ENCODE data around the gene ZBTB40. TPM values are rescaled to one million over a fixed set of nuclear protein-coding genes. Genes with fewer than 3 reads are reported as not detected.

Gene ZBTB40
- total RNA-seq, 1 experiment from 2014 or later = 11.5 TPM

- H3K4me1 Mint-ChIP-seq = no peaks in the 10 kb centered on the region
- no peaks in the 10 kb centered on the region for H3K27me3 Mint-ChIP-seq (ENCODE audit: low read depth)
- peak overlapping the region; percentile 68 for H3K4me3 Mint-ChIP-seq
- peak; percentile 68 for ATAC-seq
- POLR2A ChIA-PET = no interaction called here
- H3K9me3 Mint-ChIP-seq = 0 out of 2 replicates have a peak, but pooled peaks cover 3% of the 10 kb centered on the region
- H3K36me3 Mint-ChIP-seq = no peaks in the 10 kb centered on the region
- CTCF ChIA-PET = interaction anchor here (1.0 kb wide), 1 partner anchor 214 kb away, joined by 3 read pairs; no protein-coding TSS in a partner anchor
- H3K27ac Mint-ChIP-seq = no peak overlapping the region; the same call in 1 of the 2 replicates
- no peak for DNase-seq (ENCODE audit: low spot score)
- TF ChIP-seq USF1 (CRISPR knock-in tag; IDR thresholded peaks at IDR 0.05) (peak; percentile 93), ATF3 (CRISPR knock-in tag; conservative IDR thresholded peaks at IDR 0.05) (no peak), GRHL2 (CRISPR knock-in tag; IDR thresholded peaks at IDR 0.05; ENCODE audit: insufficient replicate concordance, severe bottlenecking) (no peak), KAT7 (CRISPR knock-in tag; IDR thresholded peaks at IDR 0.05; ENCODE audit: borderline replicate concordance) (no peak), ZNF281 (CRISPR knock-in tag; IDR thresholded peaks at IDR 0.05) (no peak), PRDM15 (CRISPR knock-in tag; IDR thresholded peaks at IDR 0.05) (no peak), HMGA2 (CRISPR knock-in tag; IDR thresholded peaks at IDR 0.05) (no peak), ZNF232 (CRISPR knock-in tag; IDR thresholded peaks at IDR 0.05) (no peak), MYBL2 (CRISPR knock-in tag; IDR thresholded peaks at IDR 0.05) (no peak), RELA (CRISPR knock-in tag; IDR thresholded peaks at IDR 0.05; ENCODE audit: borderline replicate concordance) (no peak), ATF2 (CRISPR knock-in tag; IDR thresholded peaks at IDR 0.05; ENCODE audit: borderline replicate concordance, low read depth) (no peak), NFYB (CRISPR knock-in tag; conservative IDR thresholded peaks at IDR 0.05; ENCODE audit: low read depth) (peak; percentile 80), EMX1 (CRISPR knock-in tag; IDR thresholded peaks at IDR 0.05) (no peak), NR3C1 (CRISPR knock-in tag; conservative IDR thresholded peaks at IDR 0.05; ENCODE audit: low read depth) (no peak), USF2 (CRISPR knock-in tag; IDR thresholded peaks at IDR 0.05) (peak; percentile 93), TEAD1 (CRISPR knock-in tag; IDR thresholded peaks at IDR 0.05) (no peak)
These were observed 23.0 kb upstream of the ZBTB40 start for GRCh38 chr1:22428672-22429071.

GRCh38 chr1:22431965-22432364 lies 19.7 kb upstream of the ZBTB40 start:
- no peak overlapping the region for H3K27ac Mint-ChIP-seq
- H3K36me3 Mint-ChIP-seq = no peaks in the 10 kb centered on the region
- no peak for DNase-seq (ENCODE audit: low spot score)
- CTCF ChIA-PET = no interaction called here
- H3K4me1 Mint-ChIP-seq = no peaks in the 10 kb centered on the region
- no peak for TF ChIP-seq HMGA2 (CRISPR knock-in tag; IDR thresholded peaks at IDR 0.05)
- no peak for TF ChIP-seq E2F1 (CRISPR knock-in tag; IDR thresholded peaks at IDR 0.05)
- TF ChIP-seq E2F5 (CRISPR knock-in tag; IDR thresholded peaks at IDR 0.05) = no peak
- TF ChIP-seq NR1H2 (CRISPR knock-in tag; IDR thresholded peaks at IDR 0.05) = no peak
- no peak for TF ChIP-seq FOXP1 (CRISPR knock-in tag; IDR thresholded peaks at IDR 0.05; ENCODE audit: borderline replicate concordance)
- TF ChIP-seq SP1 (CRISPR knock-in tag; conservative IDR thresholded peaks at IDR 0.05) = no peak
- no peak for TF ChIP-seq FOXK1 (CRISPR knock-in tag; IDR thresholded peaks at IDR 0.05)
- H3K4me3 Mint-ChIP-seq = no peak overlapping the region
- ATAC-seq = no peak
- POLR2A ChIA-PET = no interaction called here
- H3K27me3 Mint-ChIP-seq (ENCODE audit: low read depth) = no peaks in the 10 kb centered on the region
- H3K9me3 Mint-ChIP-seq = peaks cover 3% of the 10 kb centered on the region; the same call in 1 of the 2 replicates
